Hematopoietic multipotent progenitor cell treated with erythropoietin and hydrocortisone succinate and interleukin-3 and kit ligand, for 15 days (in vitro differentiated cells): ENCODE results near the gene COL23A1.

ENCODE experiments used
- DNase-seq: peaks from one replicate; pipeline ENCODE4 v3.0.0-alpha.2; 2015; ENCODE audit warnings: low spot score

Gene COL23A1

GRCh38 chr5:178434016-178434761, 156.0 kb downstream of the COL23A1 start:
- DNase-seq, result no peak

- DNase-seq, result no peak
These were observed 156.9 kb downstream of the COL23A1 start for GRCh38 chr5:178433273-178433775.

GRCh38 chr5:178432421-178433272, 157.5 kb downstream of the COL23A1 start:
- DNase-seq, result no peak

- DNase-seq, result no peak
These were observed 158.4 kb downstream of the COL23A1 start for GRCh38 chr5:178431782-178432165.

- no peak for DNase-seq
These were observed 159.0 kb downstream of the COL23A1 start for GRCh38 chr5:178431063-178431781.

- DNase-seq, result no peak
These were observed 159.8 kb downstream of the COL23A1 start for GRCh38 chr5:178430186-178431062.

GRCh38 chr5:178429491-178430185, 160.6 kb downstream of the COL23A1 start:
- DNase-seq, result no peak

- no peak for DNase-seq
These were observed 161.1 kb downstream of the COL23A1 start for GRCh38 chr5:178429156-178429468.

- DNase-seq, result no peak
These were observed 161.6 kb downstream of the COL23A1 start for GRCh38 chr5:178428341-178429155.

GRCh38 chr5:178427576-178428197, 162.5 kb downstream of the COL23A1 start:
- DNase-seq, result no peak

- DNase-seq, result no peak
These were observed 163.7 kb downstream of the COL23A1 start for GRCh38 chr5:178426326-178427130.

- DNase-seq, result no peak
These were observed 164.5 kb downstream of the COL23A1 start for GRCh38 chr5:178425621-178426068.

GRCh38 chr5:178424810-178425177, 165.4 kb downstream of the COL23A1 start:
- DNase-seq, result no peak

GRCh38 chr5:178423901-178424809, 166.0 kb downstream of the COL23A1 start:
- DNase-seq, result no peak

- DNase-seq, result no peak
These were observed 166.8 kb downstream of the COL23A1 start for GRCh38 chr5:178423431-178423830.

- no peak for DNase-seq
These were observed 167.8 kb downstream of the COL23A1 start for GRCh38 chr5:178422400-178422775.

GRCh38 chr5:178421699-178422399, 168.3 kb downstream of the COL23A1 start:
- DNase-seq, result no peak
